ENCODE measurements around the gene CPS1. TPM values are rescaled to one million over a fixed set of nuclear protein-coding genes. Genes with fewer than 3 reads are reported as not detected.

CPS1 gene
- 0.62 and 1.5 TPM in 2 replicates for total RNA-seq (2021)
- percentile 21 among the genes with signal in this experiment for Bru-seq, nascent RNA
- percentile 13 among the genes with signal in this experiment for BruChase-seq, experiment 1, labeled RNA remaining after a 2-hour chase
- BruChase-seq, experiment 2, labeled RNA remaining after a 6-hour chase, result percentile 16 among the genes with signal in this experiment
- long read RNA-seq, result 0 reads

DNA sequence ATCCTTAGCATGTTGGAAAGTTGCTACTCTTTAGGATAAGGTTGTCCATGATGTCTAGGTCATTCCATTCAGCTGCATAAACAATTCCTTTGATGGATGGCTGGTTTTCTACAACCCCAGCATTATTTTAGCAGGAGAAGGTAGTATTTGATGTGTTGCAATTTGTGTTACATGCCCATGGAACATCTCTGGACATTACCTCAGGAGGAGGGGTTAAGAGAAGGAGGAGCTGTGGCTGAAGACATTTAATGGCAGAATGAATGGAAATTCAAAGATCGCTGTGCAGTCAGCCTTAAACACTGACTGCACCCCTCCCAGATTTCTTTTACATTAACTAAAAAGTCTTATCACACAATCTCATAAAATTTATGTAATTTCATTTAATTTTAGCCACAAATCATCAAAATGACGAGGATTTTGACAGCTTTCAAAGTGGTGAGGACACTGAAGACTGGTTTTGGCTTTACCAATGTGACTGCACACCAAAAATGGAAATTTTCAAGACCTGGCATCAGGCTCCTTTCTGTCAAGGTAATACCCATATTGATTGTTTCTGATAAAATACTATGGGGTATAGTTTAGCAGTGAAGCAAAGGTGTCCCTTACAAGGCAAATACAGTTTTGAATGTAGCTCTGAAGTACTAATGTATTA, at the start of gene CPS1:
Gene CPS1 (plus strand): TSS at position 271 of the 652 bp plus-strand sequence. CDS start 135 bp downstream, at position 406.
- Histone ChIP-seq H3K4me1 (ENCODE audit: insufficient read depth, low read length, poor library complexity, severe bottlenecking) (no peaks in the 10 kb centered on the region), H3K9me3 (ENCODE audit: low read depth, low read length, poor library complexity, severe bottlenecking) (no peaks in the 10 kb centered on the region), H3K27me3 (replicated peaks; ENCODE audit: insufficient read depth, low read depth, low read length, poor library complexity) (no peaks in the 10 kb centered on the region), H3K27ac (ENCODE audit: low read depth, low read length, poor library complexity, severe bottlenecking) (no peak within 1 kb of the TSS), H3K4me3 (ENCODE audit: low read depth, low read length, poor library complexity, severe bottlenecking) (no peak within 1 kb of the TSS), H3K36me3 (ENCODE audit: insufficient read depth, low read length, poor library complexity, severe bottlenecking) (no peaks in the 10 kb centered on the region)
- POLR2A ChIA-PET (ENCODE audit: low non-redundant PET), result no interaction called here
- CTCF ChIA-PET, result no interaction called here
- BruUV-seq (replicated peaks), result no TSS peak
- TF ChIP-seq, protein P1, sequence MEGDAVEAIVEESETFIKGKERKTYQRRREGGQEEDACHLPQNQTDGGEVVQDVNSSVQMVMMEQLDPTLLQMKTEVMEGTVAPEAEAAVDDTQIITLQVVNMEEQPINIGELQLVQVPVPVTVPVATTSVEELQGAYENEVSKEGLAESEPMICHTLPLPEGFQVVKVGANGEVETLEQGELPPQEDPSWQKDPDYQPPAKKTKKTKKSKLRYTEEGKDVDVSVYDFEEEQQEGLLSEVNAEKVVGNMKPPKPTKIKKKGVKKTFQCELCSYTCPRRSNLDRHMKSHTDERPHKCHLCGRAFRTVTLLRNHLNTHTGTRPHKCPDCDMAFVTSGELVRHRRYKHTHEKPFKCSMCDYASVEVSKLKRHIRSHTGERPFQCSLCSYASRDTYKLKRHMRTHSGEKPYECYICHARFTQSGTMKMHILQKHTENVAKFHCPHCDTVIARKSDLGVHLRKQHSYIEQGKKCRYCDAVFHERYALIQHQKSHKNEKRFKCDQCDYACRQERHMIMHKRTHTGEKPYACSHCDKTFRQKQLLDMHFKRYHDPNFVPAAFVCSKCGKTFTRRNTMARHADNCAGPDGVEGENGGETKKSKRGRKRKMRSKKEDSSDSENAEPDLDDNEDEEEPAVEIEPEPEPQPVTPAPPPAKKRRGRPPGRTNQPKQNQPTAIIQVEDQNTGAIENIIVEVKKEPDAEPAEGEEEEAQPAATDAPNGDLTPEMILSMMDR (conservative IDR thresholded peaks at IDR 0.05; ENCODE audit: low read depth, low read length), result no peak
- TF ChIP-seq EZH2 (IDR thresholded peaks at IDR 0.05; ENCODE audit: borderline replicate concordance, low read depth, low read length, poor library complexity, severe bottlenecking), result no peak
- intact Hi-C loops (cut with micrococcal nuclease; ENCODE audit: unreplicated experiment), result no loop called here
- DNase-seq (ENCODE audit: low spot score), result no peak

DNA sequence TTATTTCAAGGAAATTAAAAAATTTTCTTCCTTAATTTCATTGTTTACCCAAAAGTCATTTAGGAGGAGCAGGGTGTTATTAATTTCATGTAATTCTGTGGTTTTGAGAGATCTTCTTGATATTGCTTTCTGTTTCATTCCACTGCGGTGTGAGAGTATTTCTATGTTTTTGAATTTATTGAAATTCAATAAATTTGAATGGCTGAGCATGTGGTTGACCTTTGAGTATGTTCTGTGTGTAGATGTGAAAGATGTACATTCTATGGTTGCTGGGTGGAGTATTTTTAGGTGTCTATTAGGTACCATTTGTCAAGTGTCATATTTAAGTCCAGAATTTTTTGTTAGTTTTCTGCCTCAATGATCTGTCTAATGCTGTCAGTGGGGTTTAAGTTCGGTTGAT, 40.5 kb upstream of the CPS1 start:
- DNase-seq (ENCODE audit: low spot score), result no peak
- BruUV-seq (replicated peaks), result no TSS peak
- no peaks in the 10 kb centered on the region for H3K9me3 ChIP-seq (ENCODE audit: low read depth, low read length, poor library complexity, severe bottlenecking)
- TF ChIP-seq EZH2 (IDR thresholded peaks at IDR 0.05; ENCODE audit: borderline replicate concordance, low read depth, low read length, poor library complexity, severe bottlenecking), result no peak
- TF ChIP-seq, protein P1 (conservative IDR thresholded peaks at IDR 0.05; ENCODE audit: low read depth, low read length), result no peak
- no peaks in the 10 kb centered on the region for H3K4me1 ChIP-seq (ENCODE audit: insufficient read depth, low read length, poor library complexity, severe bottlenecking)
- POLR2A ChIA-PET (ENCODE audit: low non-redundant PET), result no interaction called here
- CTCF ChIA-PET, result no interaction called here
- H3K36me3 ChIP-seq (ENCODE audit: insufficient read depth, low read length, poor library complexity, severe bottlenecking), result no peaks in the 10 kb centered on the region
- intact Hi-C loops (cut with micrococcal nuclease; ENCODE audit: unreplicated experiment), result no loop called here
- no peak overlapping the region for H3K4me3 ChIP-seq (ENCODE audit: low read depth, low read length, poor library complexity, severe bottlenecking)
- no peak overlapping the region for H3K27ac ChIP-seq (ENCODE audit: low read depth, low read length, poor library complexity, severe bottlenecking)
- H3K27me3 ChIP-seq (replicated peaks; ENCODE audit: insufficient read depth, low read depth, low read length, poor library complexity), result no peaks in the 10 kb centered on the region

DNA sequence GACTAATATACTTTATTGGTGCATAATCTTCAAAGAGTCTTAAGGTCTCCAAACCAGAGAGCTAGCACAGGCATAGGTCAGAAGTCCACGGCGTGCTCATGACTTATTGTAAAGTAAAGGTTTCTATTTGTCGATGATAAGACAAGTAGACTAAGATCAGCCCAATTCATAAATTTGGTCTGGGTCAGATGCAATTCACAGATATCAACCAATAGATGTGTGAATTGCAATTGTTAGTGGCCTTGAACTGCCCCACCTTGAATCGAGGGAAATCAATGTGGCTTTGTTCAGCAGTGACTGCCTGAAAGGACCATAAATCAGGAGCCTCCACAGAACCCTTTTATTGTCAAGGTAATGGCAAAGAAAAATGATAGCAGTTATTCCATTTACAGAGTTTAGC, 39.1 kb upstream of the CPS1 start:
- no TSS peak for BruUV-seq (replicated peaks)
- no peaks in the 10 kb centered on the region for H3K27me3 ChIP-seq (replicated peaks; ENCODE audit: insufficient read depth, low read depth, low read length, poor library complexity)
- no peak overlapping the region for H3K27ac ChIP-seq (ENCODE audit: low read depth, low read length, poor library complexity, severe bottlenecking)
- DNase-seq (ENCODE audit: low spot score), result no peak
- ChIA-PET POLR2A (ENCODE audit: low non-redundant PET) (no interaction called here), CTCF (no interaction called here)
- intact Hi-C loops (cut with micrococcal nuclease; ENCODE audit: unreplicated experiment), result no loop called here
- no peaks in the 10 kb centered on the region for H3K36me3 ChIP-seq (ENCODE audit: insufficient read depth, low read length, poor library complexity, severe bottlenecking)
- TF ChIP-seq EZH2 (IDR thresholded peaks at IDR 0.05; ENCODE audit: borderline replicate concordance, low read depth, low read length, poor library complexity, severe bottlenecking), result no peak
- TF ChIP-seq, protein P1 (conservative IDR thresholded peaks at IDR 0.05; ENCODE audit: low read depth, low read length), result no peak
- H3K9me3 ChIP-seq (ENCODE audit: low read depth, low read length, poor library complexity, severe bottlenecking), result no peaks in the 10 kb centered on the region
- no peaks in the 10 kb centered on the region for H3K4me1 ChIP-seq (ENCODE audit: insufficient read depth, low read length, poor library complexity, severe bottlenecking)
- no peak overlapping the region for H3K4me3 ChIP-seq (ENCODE audit: low read depth, low read length, poor library complexity, severe bottlenecking)

Data from A673 (cell line).